Pancreas (tissue), 10 donors: ENCODE data around the gene BTBD9. TPM values are rescaled to one million over a fixed set of nuclear protein-coding genes. Genes with fewer than 3 reads are reported as not detected.

Experiments used
- ATAC-seq, 4 donors: fragments of 200-7000 bp; cut with Tn5 transposase; one replicate each; pipeline versions ENCODE4 v1.8.0 to v1.9.1; 2020; ENCODE audit warnings: mild to moderate bottlenecking in 4 of 4, moderate library complexity in 4 of 4
- DNase-seq, 6 donors: peaks; one replicate each; pipeline ENCODE4 v3.0.0-alpha.2; 2020
- FAIRE-seq: peaks from 2 replicates; lab custom pipeline; 2012; peaks lifted over from hg19 to GRCh38; lab: Jason Lieb, UNC
- H3K27ac ChIP-seq, 4 donors: fragments of 200-600 bp; sonication (generic); 1 replicate in 3 of 4; 2 replicates in 1 of 4; pipeline versions ENCODE4 v1.5.0 to v1.8.0; 2020
- H3K27me3 ChIP-seq, 4 donors: fragments of 200-600 bp; one replicate each; pipeline ENCODE4 v1.8.0; 2021
- H3K36me3 ChIP-seq, 3 donors: fragments of 200-600 bp; sonication (generic) in 1 of 3; one replicate each; pipeline versions ENCODE4 v1.5.0 to v1.8.0; 2020 to 2021
- H3K4me1 ChIP-seq, 3 donors: fragments of 200-600 bp; one replicate each; pipeline ENCODE4 v1.8.0; 2021
- H3K4me3 ChIP-seq, 4 donors: fragments of 200-600 bp; sonication (generic) in 2 of 4; one replicate each; pipeline versions ENCODE4 v1.5.0 to v1.8.0; 2020 to 2021
- H3K9me3 ChIP-seq, 4 donors: fragments of 200-600 bp; one replicate each; pipeline ENCODE4 v1.8.0; 2021
- WGBS, 2 donors: extraction: QIAGEN DNeasy Blood & Tissue Kit; methylation state at CpG; one replicate each; pipeline ENCODE4 v1.1.7; 2013; 5-methylcytosine and 5-hydroxymethylcytosine counted together
- intact Hi-C, 3 donors: fragments of 100-400 bp; cut with DNase I; formaldehyde crosslinking; loops; one replicate each; pipeline versions ENCODE4 v1.11.1 to v1.14.2; 2022
- polyA plus RNA-seq, 2 donors: library from polyadenylated mRNA; stranded (reverse); fragments of 200-250 nt; gene quantifications; one replicate each; pipeline ENCODE4 v1.2.3, GENCODE V29; 2013
- total RNA-seq, 6 donors: library from RNA; stranded (reverse); fragmentation: NEBNext Ultra II Directional in 4 of 6; extraction: Animal tissue kit (Norgen Biotek cat#: 25700) in 4 of 6; gene quantifications; one replicate each; pipeline versions ENCODE4 v1.2.1 to v1.2.4, GENCODE V29; 2021 to 2023
- TF ChIP-seq, protein P1 (sequence below), 4 donors: fragments of 200-600 bp; sonication (generic) in 3 of 4; IDR thresholded peaks; one replicate each; pipeline versions ENCODE4 v1.5.0 to v1.8.0; 2021; ENCODE audit warnings: antibody characterized with exemption in 4 of 4
- donor health status: healthy with polysubstance abuse.
- donor health status: DM: no; HTN: no; CAD: no; lungs with moderate emphysema.
- donor health status: DM: no; HTN: no; CAD: no.
- donor health status: control.
- donor health status: control.
- donor health status: Bipolar disorder and iron deficiency.
- donor health status: DM: yes; HTN: yes; CAD: no.
- donor health status: DM: no; HTN: no; CAD: no.
- donor health status: DM: no; HTN: no; CAD: no.
- donor health status: DM: yes; HTN: yes; CAD: no.

The BTBD9 gene
- total and polyA plus RNA-seq, 8 donors: 2.2 to 11.0 (median 7.1) TPM

DNA sequence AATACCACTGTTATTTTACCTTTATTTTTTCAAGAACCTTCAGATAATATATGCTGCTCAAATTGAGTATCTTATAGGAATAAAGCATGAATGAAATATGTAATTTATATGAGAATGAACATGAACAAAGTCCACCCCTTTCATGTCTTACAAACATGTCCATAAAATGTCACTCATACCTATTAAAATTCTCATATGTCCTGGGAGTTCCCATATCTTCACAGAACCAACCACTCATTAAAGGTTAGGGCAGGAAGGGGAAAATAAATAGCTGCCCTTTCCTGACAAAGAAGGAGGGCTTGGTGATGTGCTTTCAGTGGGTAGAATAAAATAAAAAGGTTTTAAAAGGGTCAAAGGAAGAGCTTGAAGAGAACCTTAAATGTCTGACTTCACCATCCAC lies 125.3 kb downstream of the BTBD9 start:
- FAIRE-seq (no peak), ATAC-seq (no peak), DNase-seq (no peak)
- TF ChIP-seq, protein P1, sequence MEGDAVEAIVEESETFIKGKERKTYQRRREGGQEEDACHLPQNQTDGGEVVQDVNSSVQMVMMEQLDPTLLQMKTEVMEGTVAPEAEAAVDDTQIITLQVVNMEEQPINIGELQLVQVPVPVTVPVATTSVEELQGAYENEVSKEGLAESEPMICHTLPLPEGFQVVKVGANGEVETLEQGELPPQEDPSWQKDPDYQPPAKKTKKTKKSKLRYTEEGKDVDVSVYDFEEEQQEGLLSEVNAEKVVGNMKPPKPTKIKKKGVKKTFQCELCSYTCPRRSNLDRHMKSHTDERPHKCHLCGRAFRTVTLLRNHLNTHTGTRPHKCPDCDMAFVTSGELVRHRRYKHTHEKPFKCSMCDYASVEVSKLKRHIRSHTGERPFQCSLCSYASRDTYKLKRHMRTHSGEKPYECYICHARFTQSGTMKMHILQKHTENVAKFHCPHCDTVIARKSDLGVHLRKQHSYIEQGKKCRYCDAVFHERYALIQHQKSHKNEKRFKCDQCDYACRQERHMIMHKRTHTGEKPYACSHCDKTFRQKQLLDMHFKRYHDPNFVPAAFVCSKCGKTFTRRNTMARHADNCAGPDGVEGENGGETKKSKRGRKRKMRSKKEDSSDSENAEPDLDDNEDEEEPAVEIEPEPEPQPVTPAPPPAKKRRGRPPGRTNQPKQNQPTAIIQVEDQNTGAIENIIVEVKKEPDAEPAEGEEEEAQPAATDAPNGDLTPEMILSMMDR (IDR thresholded peaks at IDR 0.05): no peak
- Histone ChIP-seq H3K36me3 (no peaks in the 10 kb centered on the region), H3K27ac (no peak overlapping the region), H3K27me3 (no peaks in the 10 kb centered on the region), H3K4me1 (peaks cover 0 to under 1% (median 0%) of the 10 kb centered on the region in 3 donors), H3K4me3 (no peak overlapping the region), H3K9me3 (no peaks in the 10 kb centered on the region)
- intact Hi-C loops: no loop called here

DNA sequence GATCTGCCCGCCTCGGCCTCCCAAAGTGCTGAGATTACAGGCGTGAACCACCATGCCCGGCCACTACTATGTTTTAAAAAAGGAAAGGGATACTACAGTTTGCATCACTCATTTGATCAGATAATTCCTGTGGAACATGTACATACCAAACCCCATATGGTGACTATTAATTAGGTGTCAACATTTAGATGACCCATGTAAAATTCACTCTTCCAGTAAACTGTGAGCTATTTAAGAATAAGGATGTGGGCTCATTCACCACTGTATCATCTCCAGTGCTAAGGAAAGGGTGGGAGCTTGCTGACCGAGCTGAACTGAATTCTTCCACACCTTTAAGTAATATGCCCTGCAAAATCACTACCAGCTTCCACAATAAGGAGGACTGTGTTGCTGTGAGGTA lies 127.5 kb downstream of the BTBD9 start:
- intact Hi-C loops: no loop called here
- no peak for FAIRE-seq
- no peaks in the 10 kb centered on the region for H3K36me3 ChIP-seq
- H3K9me3 ChIP-seq: no peaks in the 10 kb centered on the region
- TF ChIP-seq, protein P1 (IDR thresholded peaks at IDR 0.05): no peak
- ATAC-seq: no peak
- H3K27ac ChIP-seq: no peak overlapping the region
- no peak overlapping the region for H3K4me3 ChIP-seq
- 96 to 100% methylated on average over 5 of the region's 5 CpGs for WGBS, 2 donors
- H3K27me3 ChIP-seq: no peaks in the 10 kb centered on the region
- H3K4me1 ChIP-seq: peaks cover 0 to 5% (median 0%) of the 10 kb centered on the region in 3 donors
- DNase-seq: no peak

DNA sequence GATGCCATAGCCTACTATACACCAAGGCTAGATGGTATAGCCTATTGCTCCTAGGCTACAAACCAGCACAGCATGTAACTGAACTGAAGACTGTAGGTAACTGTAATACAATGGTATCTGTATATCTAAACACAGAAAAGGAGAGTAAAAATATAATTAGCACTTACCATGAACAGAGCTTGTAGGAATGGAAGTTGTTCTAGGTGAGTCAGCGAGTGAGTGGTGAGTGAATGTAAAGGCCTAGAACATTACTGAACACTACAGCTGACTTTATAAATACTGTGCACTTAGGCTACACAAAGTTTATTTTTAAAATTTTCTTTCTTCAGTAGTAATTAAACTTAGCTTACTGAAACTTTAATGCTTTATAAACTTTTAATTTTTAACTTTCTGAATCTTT lies 129.5 kb downstream of the BTBD9 start:
- no peak overlapping the region for H3K27ac ChIP-seq
- no peaks in the 10 kb centered on the region for H3K36me3 ChIP-seq
- DNase-seq: no peak
- 93 to 97% methylated on average over 1 of the region's 1 CpG for WGBS, 2 donors
- ATAC-seq: no peak
- TF ChIP-seq, protein P1 (IDR thresholded peaks at IDR 0.05): no peak
- intact Hi-C loops: no loop called here
- no peaks in the 10 kb centered on the region for H3K27me3 ChIP-seq
- no peak overlapping the region for H3K4me3 ChIP-seq
- H3K4me1 ChIP-seq: peaks cover 0 to 5% (median 0%) of the 10 kb centered on the region in 3 donors
- FAIRE-seq: no peak
- no peaks in the 10 kb centered on the region for H3K9me3 ChIP-seq

DNA sequence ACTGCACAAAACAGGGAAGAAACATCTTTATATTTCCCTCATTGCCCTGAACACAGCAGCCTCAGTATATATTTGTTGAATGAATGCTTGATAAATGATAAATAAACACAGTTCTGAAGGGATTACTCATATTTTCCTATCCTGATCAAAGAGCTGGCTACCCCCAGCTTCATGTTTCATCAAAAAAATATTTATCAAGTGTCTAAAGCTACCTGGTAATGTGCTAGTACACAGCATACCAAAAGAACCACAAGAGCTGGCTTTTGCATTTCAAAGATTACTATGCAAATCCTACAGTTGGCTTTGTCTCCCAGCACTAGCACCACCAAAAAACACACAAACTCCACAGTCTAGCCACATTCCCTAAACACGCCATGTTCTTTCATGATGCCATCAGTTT lies 130.0 kb downstream of the BTBD9 start:
- H3K27me3 ChIP-seq: no peaks in the 10 kb centered on the region
- no peaks in the 10 kb centered on the region for H3K36me3 ChIP-seq
- no peak overlapping the region for H3K4me3 ChIP-seq
- DNase-seq (no peak), ATAC-seq (peak in 3 of 4 donors; percentile 39 to 74 (median 69)), FAIRE-seq (no peak)
- TF ChIP-seq, protein P1 (IDR thresholded peaks at IDR 0.05): no peak
- no peak overlapping the region for H3K27ac ChIP-seq
- intact Hi-C loops: no loop called here
- no peaks in the 10 kb centered on the region for H3K9me3 ChIP-seq
- 89 to 97% methylated on average over 1 of the region's 1 CpG for WGBS, 2 donors
- H3K4me1 ChIP-seq: peaks cover 0 to 5% (median 0%) of the 10 kb centered on the region in 3 donors

DNA sequence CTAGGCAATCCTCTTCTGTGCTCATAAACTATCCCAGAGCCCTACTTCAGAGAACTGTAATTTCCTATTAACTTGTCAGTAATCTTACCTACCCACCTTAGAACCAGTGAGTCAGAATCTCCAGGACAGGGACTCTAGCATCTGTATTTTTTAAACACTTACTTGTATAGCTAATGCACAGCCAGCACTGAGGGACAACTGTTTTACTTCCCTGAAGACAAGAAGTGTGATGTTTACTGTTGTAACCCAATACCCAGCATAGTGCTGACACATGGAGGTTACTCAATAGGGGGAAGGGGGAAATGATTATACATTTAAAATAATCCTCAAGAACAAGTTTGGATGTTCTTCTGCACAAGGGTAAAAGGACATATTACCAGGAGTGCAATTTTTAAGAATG lies 130.8 kb downstream of the BTBD9 start:
- H3K9me3 ChIP-seq: no peaks in the 10 kb centered on the region
- TF ChIP-seq, protein P1 (IDR thresholded peaks at IDR 0.05): no peak
- no peak overlapping the region for H3K27ac ChIP-seq
- intact Hi-C loops: no loop called here
- peaks cover 0 to 5% (median 0%) of the 10 kb centered on the region in 3 donors for H3K4me1 ChIP-seq
- ATAC-seq (peak in 3 of 4 donors; percentile 50 to 78 (median 61)), FAIRE-seq (no peak), DNase-seq (no peak)
- H3K4me3 ChIP-seq: no peak overlapping the region
- no peaks in the 10 kb centered on the region for H3K36me3 ChIP-seq
- no peaks in the 10 kb centered on the region for H3K27me3 ChIP-seq
